Ishikawa (cell line): ENCODE data around the gene PTPN6.
A peak's percentile ranks its signal among the peaks of the same experiment; 100 is the strongest.

ENCODE experiments used
- CEBPB ChIP-seq: IDR thresholded peaks from 2 replicates; pipeline ENCODE4 v1.6.1; 2012
- CREB1 ChIP-seq: IDR thresholded peaks from 2 replicates; pipeline ENCODE4 v1.6.1; 2012; ENCODE audit warnings: low read depth
- EGR1 ChIP-seq: IDR thresholded peaks from 2 replicates; pipeline ENCODE4 v1.6.1; 2012
- EP300 ChIP-seq: IDR thresholded peaks from 2 replicates; pipeline ENCODE4 v1.6.1; 2012; ENCODE audit warnings: borderline replicate concordance
- FOXM1 ChIP-seq: IDR thresholded peaks from 2 replicates; pipeline ENCODE4 v1.6.1; 2012; ENCODE audit warnings: low read depth, borderline replicate concordance
- NFIC ChIP-seq: IDR thresholded peaks from 2 replicates; pipeline ENCODE4 v1.6.1; 2012
- RAD21 ChIP-seq: IDR thresholded peaks from 2 replicates; pipeline ENCODE4 v1.6.1; 2012; ENCODE audit warnings: low read depth
- TAF1 ChIP-seq: IDR thresholded peaks from 2 replicates; pipeline ENCODE4 v1.6.1; 2012; ENCODE audit warnings: low read depth, mild to moderate bottlenecking
- TCF12 ChIP-seq: IDR thresholded peaks from 2 replicates; pipeline ENCODE4 v1.6.1; 2012; ENCODE audit warnings: low read depth
- TEAD4 ChIP-seq: IDR thresholded peaks from 2 replicates; pipeline ENCODE4 v1.6.1; 2012
- YY1 ChIP-seq: IDR thresholded peaks from 2 replicates; pipeline ENCODE4 v1.6.1; 2012; ENCODE audit warnings: low read depth
- ZBTB7A ChIP-seq: IDR thresholded peaks from 2 replicates; pipeline ENCODE4 v1.6.1; 2012; ENCODE audit warnings: low read depth
- TF ChIP-seq, protein P1 (sequence below): IDR thresholded peaks from 2 replicates; pipeline ENCODE4 v1.6.1; 2012
- TF ChIP-seq, protein P2 (sequence below): IDR thresholded peaks from 2 replicates; pipeline ENCODE4 v1.6.1; 2012
- TF ChIP-seq, protein P3 (sequence below): IDR thresholded peaks from 2 replicates; pipeline ENCODE4 v1.6.1; 2012; ENCODE audit warnings: low read depth, mild to moderate bottlenecking

The PTPN6 gene

DNA sequence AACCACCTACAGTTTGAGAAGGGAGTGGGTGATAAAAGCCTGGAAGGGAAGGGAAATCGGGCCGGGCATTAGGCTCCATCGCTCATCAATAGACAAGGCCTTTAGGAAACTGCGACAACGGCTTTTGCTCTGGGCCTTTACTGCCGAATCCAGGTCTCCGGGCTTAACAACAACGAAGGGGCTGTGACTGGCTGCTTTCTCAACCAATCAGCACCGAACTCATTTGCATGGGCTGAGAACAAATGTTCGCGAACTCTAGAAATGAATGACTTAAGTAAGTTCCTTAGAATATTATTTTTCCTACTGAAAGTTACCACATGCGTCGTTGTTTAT, 7.8 kb upstream of the PTPN6 start:
- TF ChIP-seq CEBPB (no peak), TCF12 (no peak), NFIC (no peak), ZBTB7A (no peak), YY1 (no peak)

DNA sequence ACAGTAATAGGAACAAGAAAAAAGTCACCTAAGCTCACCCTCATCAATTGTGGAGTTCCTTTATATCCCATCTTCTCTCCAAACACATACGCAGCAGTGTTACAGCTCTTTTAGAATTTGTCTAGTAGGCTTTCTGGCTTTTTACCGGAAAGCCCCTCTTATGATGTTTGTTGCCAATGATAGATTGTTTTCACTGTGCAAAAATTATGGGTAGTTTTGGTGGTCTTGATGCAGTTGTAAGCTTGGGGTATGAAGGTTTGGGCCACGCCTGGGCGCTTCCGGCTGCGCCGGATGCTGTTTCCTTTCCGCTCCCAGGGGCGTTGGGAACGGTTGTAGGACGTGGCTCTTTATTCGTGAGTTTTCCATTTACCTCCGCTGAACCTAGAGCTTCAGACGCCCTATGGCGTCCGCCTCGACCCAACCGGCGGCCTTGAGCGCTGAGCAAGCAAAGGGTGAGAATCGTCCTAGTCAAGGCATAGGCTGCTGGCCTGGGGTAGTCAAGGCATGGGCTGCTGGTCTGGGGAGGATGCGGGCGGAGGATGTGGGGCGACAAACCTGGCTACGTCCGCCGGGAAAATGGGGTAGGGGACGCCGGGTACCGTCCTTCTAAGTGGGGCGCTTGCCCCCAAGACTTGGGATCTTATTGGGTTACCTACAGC, 7.3 kb upstream of the PTPN6 start, which contains the start of the genes C12orf57 and RNU7-1:
Gene C12orf57 (plus strand): TSS at position 301 of the 659 bp plus-strand sequence. CDS start 100 bp downstream, at position 401.
Gene RNU7-1 (plus strand): TSS at position 95 of the 659 bp plus-strand sequence.
- TF ChIP-seq, protein P1, sequence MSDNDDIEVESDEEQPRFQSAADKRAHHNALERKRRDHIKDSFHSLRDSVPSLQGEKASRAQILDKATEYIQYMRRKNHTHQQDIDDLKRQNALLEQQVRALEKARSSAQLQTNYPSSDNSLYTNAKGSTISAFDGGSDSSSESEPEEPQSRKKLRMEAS, result no peak; the same call in 1 of the 2 replicates
- peak; percentile 95 for TF ChIP-seq ZBTB7A
- TF ChIP-seq YY1, result peak; percentile 85
- TF ChIP-seq FOXM1, result peak; percentile 42; the same call in 1 of the 2 replicates
- TF ChIP-seq TAF1, result no peak; the same call in 1 of the 2 replicates
- no peak for TF ChIP-seq EGR1
- TF ChIP-seq, protein P2, sequence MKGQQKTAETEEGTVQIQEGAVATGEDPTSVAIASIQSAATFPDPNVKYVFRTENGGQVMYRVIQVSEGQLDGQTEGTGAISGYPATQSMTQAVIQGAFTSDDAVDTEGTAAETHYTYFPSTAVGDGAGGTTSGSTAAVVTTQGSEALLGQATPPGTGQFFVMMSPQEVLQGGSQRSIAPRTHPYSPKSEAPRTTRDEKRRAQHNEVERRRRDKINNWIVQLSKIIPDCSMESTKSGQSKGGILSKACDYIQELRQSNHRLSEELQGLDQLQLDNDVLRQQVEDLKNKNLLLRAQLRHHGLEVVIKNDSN, result no peak
- TF ChIP-seq TCF12, result peak; percentile 84
- TF ChIP-seq CEBPB, result no peak; the same call in 1 of the 2 replicates
- no peak; the same call in 1 of the 2 replicates for TF ChIP-seq EP300
- peak; percentile 62; the same call in 1 of the 2 replicates for TF ChIP-seq TEAD4
- TF ChIP-seq RAD21, result no peak

DNA sequence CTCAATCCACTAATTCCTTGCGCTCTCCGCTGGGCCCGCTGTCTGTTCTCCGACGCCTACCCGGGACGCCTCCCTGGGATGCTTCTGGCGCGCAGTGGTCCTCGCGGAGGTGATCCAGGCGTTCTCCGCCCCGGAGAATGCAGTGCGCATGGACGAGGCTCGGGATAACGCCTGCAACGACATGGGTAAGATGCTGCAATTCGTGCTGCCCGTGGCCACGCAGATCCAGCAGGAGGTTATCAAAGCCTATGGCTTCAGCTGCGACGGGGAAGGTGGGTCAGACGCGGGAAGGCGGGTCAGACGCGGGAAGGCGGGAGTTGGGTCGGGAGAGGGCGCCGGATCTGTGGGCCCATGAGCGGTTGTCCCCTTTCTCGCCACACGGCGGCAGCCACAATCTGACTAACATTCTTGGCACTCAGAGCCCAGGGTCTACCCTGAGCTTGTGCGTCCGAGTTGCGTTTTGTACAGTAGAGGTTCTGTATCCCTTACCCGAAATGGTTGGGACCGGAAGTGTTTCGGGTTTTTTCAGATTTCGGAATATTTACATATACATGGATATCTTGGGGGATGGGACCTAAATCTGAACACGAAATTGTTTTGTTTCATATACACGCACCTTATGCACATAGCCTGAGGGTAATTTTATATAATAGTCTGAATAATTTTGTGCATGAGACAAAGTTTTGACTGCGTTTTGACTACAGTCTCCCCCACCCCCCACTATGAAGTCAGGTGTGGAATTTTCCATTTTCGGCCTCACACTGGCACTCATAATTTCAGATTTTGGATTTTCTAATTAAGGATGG, 6.6 kb upstream of the PTPN6 start:
- no peak; the same call in 1 of the 2 replicates for TF ChIP-seq ZBTB7A
- TF ChIP-seq, protein P2, result no peak
- no peak for TF ChIP-seq TAF1
- TF ChIP-seq CEBPB, result 0 out of 2 replicates have a peak, but pooled peaks have one; percentile 2
- peak; percentile 35 for TF ChIP-seq TEAD4
- no peak for TF ChIP-seq EP300
- TF ChIP-seq TCF12, result no peak; the same call in 1 of the 2 replicates
- no peak for TF ChIP-seq CREB1
- 0 out of 2 replicates have a peak, but pooled peaks have one; percentile 16 for TF ChIP-seq FOXM1
- TF ChIP-seq YY1, result peak; percentile 48; the same call in 1 of the 2 replicates
- peak; percentile 49 for TF ChIP-seq NFIC
- TF ChIP-seq RAD21, result peak; percentile 94
- TF ChIP-seq, protein P3, sequence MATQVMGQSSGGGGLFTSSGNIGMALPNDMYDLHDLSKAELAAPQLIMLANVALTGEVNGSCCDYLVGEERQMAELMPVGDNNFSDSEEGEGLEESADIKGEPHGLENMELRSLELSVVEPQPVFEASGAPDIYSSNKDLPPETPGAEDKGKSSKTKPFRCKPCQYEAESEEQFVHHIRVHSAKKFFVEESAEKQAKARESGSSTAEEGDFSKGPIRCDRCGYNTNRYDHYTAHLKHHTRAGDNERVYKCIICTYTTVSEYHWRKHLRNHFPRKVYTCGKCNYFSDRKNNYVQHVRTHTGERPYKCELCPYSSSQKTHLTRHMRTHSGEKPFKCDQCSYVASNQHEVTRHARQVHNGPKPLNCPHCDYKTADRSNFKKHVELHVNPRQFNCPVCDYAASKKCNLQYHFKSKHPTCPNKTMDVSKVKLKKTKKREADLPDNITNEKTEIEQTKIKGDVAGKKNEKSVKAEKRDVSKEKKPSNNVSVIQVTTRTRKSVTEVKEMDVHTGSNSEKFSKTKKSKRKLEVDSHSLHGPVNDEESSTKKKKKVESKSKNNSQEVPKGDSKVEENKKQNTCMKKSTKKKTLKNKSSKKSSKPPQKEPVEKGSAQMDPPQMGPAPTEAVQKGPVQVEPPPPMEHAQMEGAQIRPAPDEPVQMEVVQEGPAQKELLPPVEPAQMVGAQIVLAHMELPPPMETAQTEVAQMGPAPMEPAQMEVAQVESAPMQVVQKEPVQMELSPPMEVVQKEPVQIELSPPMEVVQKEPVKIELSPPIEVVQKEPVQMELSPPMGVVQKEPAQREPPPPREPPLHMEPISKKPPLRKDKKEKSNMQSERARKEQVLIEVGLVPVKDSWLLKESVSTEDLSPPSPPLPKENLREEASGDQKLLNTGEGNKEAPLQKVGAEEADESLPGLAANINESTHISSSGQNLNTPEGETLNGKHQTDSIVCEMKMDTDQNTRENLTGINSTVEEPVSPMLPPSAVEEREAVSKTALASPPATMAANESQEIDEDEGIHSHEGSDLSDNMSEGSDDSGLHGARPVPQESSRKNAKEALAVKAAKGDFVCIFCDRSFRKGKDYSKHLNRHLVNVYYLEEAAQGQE, result no peak
- TF ChIP-seq, protein P1, result peak; percentile 84
- TF ChIP-seq EGR1, result no peak

DNA sequence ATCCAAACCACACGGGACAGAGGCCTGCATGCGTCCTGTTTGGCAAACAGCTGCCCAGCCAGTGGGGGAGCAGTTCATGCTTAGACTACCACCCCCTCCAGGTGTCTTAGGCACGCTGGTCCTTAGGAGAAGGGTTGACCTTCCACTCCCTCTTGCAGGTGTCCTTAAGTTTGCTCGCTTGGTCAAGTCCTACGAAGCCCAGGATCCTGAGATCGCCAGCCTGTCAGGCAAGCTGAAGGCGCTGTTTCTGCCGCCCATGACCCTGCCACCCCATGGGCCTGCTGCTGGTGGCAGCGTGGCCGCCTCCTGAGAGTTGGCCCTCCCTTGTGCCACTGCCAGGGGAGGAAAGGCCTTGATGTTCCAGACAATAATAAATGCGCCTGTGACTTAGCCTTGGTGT, 5.5 kb upstream of the PTPN6 start:
- TF ChIP-seq CEBPB (no peak), ZBTB7A (no peak), TAF1 (no peak), FOXM1 (no peak), CREB1 (no peak), YY1 (no peak), TCF12 (no peak), NFIC (no peak), TEAD4 (no peak), EGR1 (no peak), EP300 (no peak), RAD21 (no peak)
- TF ChIP-seq, protein P1, result no peak
- TF ChIP-seq, protein P3, result no peak
- TF ChIP-seq, protein P2, result no peak
